ENCODE measurements around the gene GBA2.

Gene GBA2

DNA sequence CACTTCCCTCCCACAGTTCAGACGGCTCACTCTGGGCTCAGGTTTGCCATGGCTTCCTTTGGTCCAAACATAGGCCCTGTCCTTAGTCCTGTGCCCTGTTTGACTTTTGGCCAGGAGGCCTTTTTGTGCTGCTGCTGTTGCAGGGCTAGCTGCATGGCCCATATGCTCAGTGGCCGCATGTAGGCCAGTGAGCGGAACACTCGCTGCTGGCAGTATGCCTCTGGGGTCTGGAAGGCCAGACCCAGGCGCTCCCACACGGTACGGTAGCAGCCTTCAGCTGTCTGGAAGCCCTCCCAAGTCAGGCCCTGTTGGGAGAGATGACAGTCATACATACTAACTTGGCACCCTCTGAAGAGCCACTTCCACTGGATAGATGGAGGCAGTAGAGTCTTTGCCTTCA, 11.9 kb downstream of the GBA2 start:
- no peak for DNase-seq

DNA sequence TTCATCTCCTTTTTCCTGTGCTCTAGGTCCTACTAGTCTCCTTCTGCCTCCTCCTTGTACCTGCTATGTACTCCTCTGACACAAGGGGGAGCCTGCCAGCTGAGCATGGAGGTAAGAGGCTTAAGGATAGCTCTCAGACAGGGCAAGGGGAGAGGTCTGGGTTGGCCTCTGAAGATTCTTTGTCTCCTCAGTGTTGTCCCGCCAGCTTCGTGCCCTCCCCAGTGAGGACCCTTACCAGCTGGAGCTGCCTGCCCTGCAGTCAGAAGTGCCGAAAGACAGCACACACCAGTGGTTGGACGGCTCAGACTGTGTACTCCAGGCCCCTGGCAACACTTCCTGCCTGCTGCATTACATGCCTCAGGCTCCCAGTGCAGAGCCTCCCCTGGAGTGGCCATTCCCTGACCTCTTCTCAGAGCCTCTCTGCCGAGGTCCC, 12.8 kb downstream of the GBA2 start:
- peak; percentile 78 for DNase-seq

DNA sequence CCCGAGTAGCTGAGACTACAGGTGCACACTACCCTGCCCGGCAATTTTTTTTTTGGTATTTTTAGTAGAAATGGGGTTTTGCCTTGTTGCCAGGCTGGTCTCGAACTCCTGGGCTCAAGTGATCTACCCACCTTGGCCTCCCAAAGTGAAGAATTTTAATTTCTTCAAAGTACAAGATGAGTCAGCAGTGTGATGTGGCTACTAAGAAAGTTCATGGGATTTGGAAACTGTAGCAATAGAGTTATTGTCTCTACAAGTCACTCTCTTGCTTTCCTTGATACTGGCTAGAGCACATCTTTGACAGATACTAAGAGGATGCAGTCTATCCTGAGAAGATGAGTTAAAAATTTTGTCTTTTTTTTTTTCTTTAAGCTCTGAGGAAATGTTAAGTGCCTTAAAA, 14.9 kb downstream of the GBA2 start:
- no peak for DNase-seq

DNA sequence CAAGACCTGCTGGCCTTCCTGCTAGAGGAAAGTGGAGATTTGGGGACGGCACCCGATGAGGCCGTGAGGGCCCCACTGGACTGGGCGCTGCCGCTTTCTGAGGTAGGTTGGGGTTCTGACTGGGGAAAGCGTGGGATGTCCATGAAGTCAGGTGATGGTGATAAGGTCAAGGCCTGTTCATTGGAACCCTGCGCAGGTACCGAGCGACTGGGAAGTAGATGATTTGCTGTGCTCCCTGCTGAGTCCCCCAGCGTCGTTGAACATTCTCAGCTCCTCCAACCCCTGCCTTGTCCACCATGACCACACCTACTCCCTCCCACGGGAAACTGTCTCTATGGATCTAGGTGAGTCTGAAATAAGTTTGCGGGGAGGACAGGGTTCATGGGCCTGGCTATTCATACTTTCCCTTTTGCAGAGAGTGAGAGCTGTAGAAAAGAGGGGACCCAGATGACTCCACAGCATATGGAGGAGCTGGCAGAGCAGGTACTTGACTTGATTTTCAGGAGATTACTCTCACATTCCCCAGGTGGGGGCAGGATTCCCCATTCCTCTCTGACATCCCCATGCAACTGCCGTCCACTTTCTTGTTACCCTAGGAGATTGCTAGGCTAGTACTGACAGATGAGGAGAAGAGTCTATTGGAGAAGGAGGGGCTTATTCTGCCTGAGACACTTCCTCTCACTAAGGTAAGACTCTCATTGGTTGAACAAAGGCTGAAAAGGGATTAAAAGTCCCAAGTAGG, 16.1 kb downstream of the GBA2 start:
- peak; percentile 70 for DNase-seq

DNA sequence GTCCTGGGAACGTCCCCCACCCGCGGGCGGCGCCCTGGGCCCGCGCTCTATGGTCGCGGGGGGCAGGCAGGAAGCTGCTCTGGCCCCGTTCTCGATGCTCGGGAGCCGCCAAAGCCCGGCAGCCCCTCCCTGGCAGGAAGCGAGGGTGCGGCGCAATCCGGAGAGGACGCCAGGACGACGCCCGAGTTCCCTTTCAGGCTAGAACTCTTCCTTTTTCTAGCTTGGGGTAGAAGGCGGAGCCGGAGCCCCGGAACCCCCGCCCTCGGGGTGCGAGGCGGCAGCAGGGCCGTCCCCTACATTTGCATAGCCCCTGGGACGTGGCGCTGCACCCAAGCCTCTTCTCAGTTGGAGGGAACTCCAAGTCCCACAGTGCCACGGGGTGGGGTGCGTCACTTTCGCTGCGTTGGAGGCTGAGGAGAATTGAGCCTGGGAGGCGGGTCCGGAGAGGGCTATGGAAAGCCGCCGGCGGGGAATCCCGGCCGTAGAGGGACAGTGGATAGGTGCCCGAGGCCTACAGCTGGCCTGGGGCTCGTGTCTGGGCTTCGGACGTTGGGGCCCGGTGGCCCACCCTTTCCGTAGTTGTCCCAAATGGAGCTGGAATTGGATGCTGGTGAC, 16.7 kb downstream of the GBA2 start, which contains the start of the genes CREB3 and TLN1:
Gene CREB3 (plus strand): TSS at position 482 of the 615 bp plus-strand sequence. CDS start 107 bp downstream, at position 589.
Gene TLN1 (minus strand): TSS at position 11 of the 615 bp plus-strand sequence. CDS start 6,501 bp downstream, outside the sequence.
- DNase-seq: peak; percentile 99

DNA sequence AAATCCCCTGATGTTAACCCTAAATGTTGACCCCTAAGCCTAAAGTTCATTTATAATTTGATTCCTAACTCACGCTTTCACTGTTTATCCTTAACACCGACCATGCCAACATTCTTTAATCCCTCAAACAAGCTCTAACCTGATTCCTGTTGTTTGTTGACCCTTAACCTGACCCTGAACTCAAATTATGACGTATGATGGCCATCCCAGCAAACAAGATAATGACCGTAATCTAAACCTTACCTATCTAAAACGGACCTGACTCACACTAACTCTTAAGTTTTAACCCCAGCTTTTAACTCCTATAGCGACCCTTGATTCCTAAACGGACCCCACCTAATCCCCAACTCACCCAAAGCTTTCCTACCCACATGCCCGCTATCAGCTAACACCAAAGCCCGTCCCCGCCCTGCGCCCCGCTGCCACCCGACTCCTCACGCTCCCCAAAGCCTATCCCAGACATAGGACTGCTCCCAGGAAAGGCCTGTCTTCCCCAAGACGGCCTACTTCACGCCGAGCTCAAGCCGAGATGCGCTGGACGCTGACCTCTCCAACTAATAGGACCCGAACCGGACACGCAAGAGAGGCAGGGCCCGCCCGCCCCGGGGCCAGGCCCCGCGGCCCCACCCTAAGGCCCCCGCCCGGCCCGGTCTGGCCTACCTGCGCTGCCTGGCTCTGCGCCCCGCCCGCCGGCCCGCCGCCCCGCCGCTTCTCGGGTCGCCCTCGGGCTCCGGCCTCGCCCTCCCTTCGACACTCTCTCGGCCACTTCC, 17.4 kb downstream of the GBA2 start:
- DNase-seq: no peak

DNA sequence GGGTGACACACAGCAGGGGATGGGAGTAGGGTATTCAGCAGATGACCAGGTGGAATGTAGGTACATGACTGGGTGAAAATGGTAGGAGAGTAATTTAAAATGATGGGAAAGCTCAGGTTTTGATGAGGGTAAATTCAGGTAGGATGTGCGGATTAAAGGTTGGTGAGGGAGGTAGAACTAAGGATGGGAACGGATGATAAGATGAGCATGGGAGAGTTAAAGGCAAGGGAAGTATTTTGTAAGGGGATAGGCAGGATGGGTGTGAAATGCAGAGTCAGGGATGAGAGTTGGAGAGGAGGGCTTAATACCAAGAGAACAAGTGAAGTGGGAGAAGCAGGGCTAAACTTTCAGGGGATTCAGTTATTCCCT, 18.6 kb downstream of the GBA2 start:
- DNase-seq: no peak

DNA sequence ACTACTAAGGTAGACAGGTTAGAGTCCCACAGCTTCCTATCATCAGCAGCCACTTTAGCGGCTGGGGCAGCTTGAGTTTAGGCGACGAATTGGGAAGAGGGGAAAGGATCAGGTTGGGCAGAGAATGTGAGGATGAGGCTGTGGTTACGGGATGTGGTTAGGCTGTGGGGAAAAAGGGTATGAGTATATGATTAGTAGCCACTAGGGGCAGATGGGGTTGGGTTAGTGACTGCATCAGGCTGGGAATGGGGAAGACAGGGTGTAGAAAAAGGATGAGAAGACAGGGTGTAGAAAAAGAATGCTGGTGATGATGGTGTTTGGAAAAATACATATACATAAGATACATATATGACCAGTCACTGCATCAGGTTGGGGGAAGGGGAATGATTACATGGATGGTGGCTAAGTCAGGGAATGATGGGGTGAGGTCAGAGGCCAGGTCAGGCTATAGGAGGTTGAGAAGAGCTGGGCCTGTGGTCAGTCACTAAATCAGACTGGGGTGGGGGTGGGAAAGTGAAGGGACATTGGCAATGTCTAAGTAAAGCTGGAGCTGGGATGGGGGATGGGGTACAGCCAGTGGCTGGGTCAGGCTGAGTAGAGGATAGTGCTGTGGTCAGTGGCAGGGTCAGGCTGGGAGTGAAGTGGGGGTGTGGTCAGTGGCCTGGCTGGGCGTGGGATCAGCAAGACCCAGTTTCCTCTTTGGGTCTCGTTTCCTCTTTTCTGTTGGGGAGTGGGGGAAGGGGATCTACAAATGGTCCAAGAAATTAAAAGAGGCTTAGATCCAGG, 19.1 kb downstream of the GBA2 start:
- peak; percentile 95 for DNase-seq

DNA sequence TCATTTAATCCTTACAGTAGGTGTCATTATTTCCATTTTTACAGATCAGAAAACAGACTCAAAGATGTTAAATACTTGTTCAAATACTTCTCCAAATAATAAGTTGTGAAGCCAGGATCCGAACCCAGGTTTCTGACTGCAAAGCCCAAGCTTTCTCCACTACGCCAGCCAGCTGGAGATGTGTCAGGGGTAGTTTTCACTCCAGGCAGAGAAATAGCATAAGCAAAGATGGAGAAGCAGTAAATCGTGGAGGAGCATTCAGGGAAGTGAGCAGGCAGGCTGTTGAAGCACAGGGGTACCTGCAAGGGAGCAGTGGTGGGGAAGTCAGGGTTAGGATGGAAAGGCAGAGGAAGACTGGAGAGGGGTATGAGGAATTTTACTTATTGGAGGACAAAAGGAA, 19.9 kb downstream of the GBA2 start:
- no peak for DNase-seq

DNA sequence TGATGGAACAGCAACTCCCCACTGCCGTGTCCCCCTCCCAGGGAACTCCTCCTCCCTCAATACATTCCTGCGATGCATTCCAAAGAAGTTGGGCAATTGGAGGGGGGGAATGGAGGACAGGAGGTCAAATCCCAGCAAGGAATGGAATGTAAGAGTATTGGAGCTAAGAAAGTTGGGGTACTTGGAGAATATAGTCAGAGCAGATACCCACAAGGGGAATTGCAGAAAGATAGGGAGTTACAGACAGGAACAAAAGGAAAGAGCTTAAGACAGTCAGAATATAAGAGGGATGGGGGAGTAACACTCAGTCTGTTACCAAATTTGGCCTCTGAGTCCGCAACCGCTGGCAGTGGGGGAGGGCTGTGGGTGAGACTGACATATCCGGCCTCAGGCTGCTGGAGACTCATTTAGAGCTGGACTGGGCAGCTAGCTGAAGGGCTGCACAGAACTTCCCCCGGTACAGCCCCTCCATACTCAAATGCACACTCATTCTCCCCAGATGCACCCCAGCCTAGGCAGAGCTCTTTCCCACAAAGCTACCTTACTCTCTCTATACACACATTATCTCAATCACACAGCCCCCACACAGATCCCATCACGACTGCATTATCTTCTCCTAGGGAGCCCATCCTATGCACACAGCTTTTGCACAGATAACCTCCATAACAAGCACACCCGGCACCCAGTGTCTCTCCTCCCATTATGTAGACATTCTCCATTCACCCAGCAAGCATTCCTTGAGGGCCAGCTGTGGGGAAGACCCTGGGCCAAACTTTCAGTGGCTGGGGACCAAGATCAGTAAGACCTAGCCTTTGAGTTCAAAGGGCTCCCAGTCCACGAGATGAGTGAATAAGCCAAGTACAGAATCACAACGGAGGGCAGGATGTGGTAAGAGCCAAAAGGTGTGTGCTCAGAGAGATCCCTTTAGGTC, 20.7 kb downstream of the GBA2 start:
- DNase-seq: peak; percentile 96

DNA sequence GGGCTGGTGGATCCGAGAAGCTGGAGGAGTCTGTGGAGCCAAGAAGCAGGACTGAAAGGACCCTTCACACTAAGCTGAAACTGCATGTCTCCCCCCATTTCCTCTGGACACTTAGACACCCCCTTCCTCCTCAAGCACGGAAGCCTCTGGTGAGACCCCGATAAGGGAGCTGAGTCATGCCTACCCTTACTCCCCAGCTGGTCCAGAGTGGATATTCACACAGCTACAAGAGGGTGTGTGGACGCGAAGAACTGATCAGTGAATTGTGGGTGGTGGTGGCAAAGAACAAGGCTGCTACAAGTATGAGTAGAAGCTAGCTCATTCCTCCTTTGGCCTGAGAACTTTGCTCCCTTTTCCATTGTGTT, 21.4 kb downstream of the GBA2 start:
- DNase-seq: no peak

DNA sequence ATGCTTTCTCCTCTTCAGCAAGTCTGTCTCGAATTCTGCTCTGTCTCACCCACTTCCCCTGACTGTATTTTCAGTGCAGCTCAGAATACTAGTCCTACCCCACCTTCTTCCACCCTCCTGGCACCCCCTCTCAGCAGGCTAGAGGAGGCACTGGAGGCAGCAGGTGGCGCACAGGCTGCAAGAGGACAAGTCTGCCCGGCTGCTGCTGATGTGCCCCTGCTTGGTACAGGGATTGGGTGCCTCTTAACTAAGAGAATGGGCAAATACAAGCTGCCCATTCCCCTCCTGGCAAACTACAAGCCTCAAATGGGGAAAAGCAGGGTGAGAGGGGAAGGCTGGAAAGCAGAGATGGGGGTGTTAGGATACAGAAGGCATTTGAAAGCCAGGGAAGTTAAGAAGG, 22.1 kb downstream of the GBA2 start:
- DNase-seq: peak; percentile 58

DNA sequence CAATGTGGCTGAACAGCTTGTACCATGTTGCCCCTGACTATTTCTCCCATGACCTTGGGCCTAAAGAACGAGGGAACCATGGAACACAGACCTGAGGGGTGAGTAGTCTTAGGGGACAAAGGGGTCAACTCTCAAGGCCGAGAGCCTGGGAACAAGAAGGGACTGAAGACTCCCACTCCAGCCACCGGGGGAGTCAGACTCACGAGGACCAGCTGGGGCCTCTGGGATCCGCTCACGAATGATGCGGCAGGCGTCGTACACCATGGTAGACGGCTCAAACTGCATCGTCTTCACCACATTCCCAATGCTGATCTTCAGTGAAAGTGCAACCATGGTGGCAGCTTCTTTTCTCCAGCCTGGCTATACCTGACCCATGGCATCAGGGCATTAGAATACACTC, 23.7 kb downstream of the GBA2 start:
- DNase-seq: no peak

DNA sequence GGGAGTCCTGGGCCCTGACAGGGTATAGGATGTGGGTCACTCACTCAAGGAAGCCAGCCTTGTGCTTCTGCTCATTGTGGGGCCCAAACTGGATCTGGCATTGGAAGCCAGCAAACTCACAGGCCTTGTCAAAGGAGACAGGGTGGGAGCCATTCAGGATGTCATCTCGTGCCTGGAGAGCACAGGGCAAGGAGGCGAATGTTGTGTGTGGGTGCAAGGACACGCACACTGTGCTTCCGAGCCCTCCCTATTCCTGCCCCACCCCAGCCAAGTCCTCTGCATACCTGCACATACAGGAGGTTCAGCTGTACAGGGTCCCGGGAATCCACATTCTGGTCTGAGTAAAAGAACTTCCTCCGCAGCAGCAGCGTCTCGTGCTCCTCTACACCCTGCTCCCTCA, 25.1 kb downstream of the GBA2 start:
- DNase-seq: no peak

DNA sequence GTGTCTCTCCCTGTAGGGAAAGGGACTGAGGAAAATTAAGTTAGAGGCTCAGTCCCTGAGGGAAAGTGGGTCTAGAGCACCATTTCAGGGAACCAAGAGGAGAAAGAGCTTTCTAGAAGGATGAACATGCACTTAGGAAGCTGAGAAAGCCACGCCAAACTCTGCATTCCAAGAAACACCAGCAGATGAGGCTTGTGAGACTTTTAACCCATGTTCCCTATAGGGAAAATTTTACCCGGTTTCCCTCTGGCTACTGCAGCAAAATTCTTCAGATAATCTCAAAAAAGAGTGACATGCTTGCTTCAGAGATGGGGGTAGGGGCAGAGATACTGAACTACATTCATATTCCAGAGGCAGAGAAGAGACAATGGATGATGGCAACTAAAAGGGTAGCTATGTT, 25.6 kb downstream of the GBA2 start:
- DNase-seq: no peak

DNA sequence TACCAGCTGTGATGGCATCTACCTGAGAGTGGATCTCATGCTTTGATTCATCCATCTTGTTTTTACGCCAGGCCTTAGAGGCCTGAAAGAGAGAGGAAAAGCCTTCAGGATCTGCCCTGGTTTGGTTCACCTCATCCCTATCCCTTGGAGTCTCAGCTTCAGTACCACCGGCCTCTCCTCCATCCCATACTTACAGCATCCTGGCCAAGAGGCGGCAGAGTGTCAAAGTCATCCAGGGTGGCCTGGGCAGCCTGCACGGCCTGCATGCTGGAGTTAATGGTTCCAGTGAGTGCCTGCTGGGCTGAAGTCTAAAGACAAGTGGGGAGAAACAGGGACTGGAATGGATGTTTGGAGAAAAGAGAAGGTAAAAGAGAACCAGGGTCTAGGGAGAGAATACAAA, 29.5 kb downstream of the GBA2 start:
- no peak for DNase-seq

DNA sequence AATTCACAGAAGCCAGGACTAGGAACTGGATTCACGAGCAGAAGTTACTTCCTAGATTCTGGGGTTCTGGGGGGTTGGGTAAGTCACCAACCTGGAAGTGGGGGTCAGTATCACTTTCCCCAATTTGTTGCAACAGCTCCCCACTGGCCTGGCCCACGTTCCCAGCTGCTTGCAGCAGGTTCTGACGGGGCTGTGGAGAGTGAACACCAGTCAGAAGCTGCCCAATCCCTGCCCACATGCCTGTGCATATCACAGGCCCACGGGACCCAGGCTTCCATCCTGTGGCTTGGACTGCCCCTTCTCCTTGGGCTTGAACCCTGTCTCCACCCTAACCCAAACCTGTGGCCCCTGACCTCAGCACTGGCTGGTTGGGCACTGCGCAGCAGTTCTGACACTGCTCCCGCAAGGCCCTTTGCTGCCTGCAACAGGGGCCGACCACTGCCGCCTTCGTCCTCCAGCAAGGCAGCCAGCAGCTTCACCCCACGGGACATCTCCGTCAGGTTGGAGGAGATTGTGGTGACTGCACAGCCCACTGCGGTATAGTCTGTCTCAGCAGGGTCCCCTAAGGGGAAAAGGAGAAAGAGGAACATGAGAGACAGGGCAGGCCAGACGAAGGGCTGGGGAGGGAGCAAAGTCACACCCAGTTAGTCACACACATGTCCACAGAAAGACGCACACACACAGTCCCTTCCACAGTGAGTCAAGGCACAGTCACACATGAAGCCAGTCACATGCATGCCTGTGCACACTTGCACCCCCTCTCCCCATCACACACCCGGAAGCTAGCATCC, 30.1 kb downstream of the GBA2 start:
- DNase-seq: no peak

DNA sequence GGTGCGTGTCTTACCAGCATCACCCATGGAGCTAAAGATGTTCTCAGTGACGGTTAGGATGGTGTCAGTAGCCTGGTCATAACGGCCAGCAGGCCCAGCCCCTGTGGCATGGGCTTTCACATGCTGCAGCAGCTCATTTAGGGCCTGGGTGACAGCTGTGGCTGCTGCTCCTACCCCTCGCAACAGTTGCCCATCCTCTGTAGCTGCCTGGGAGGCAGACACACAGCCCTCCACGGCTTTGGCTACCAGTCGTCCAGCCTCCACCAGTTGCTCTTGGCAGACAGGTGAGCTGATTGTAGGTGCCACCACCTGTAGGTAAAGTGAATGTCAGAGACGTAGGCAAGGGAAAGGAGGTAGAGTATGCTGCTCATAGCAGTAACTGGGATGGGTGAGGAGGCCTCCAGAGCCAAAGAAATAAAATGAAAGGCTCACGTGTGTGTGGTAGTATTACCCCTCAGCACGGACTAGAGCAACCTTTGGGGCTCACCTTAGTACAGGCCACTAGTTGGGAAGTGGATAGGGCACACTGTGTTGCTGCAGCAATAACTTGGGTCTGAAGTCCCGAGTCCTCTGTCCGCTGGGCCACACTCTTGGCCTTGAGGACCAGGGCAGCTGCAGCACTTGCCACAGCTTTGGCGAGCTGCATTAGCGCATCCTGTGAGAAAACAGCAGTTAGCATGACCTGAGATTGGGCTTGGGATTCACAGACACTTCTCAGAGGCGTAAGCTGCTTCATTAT, 31.7 kb downstream of the GBA2 start:
- DNase-seq: no peak

DNA sequence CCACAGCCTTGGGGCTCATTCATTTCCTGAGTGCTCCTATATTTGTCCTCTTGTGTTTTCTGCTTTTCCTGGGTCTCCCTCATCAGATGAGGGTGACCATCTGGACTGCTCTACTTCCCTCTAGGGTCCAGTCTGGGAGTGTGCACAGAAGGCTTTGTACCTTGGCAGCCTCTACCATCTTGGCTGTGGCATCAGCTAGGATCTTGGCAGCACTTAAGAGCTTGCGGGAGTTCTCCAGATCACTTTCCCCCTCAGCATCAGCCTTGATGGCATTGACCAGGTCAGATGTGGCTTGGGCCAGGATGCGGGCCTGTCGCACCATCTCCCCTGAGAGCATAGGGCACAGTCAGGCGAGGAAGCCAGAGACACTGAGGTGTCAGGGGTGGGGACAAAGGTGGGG, 32.8 kb downstream of the GBA2 start:
- no peak for DNase-seq
